ENCODE measurements around the gene APCDD1L.

GRCh38 chr20:58448958-58449357, 66.2 kb downstream of the APCDD1L start:
- TF ChIP-seq CTCF (IDR thresholded peaks at IDR 0.05) (no peak), POLR2A (IDR thresholded peaks at IDR 0.05) (no peak), EP300 (IDR thresholded peaks at IDR 0.05) (no peak)
